Hepatocyte (in vitro differentiated cells): ENCODE data around the gene COL5A1.

Experiments
- CTCF ChIP-seq: fragments of 200-600 bp; sonication (generic); IDR thresholded peaks from 2 replicates; pipeline ENCODE4 v1.5.1; 2016; ENCODE audit warnings: antibody characterized with exemption, mild to moderate bottlenecking; ENCODE audit not compliant: poor library complexity
- EZH2 ChIP-seq: fragments of 200-600 bp; sonication (generic); IDR thresholded peaks from 2 replicates; pipeline ENCODE4 v1.6.1; 2016; ENCODE audit warnings: antibody characterized with exemption, mild to moderate bottlenecking, borderline replicate concordance
- EZH2phosphoT487 ChIP-seq: fragments of 200-600 bp; sonication (generic); IDR thresholded peaks from one replicate; pipeline ENCODE4 v1.6.1; 2018; ENCODE audit warnings: antibody characterized with exemption, mild to moderate bottlenecking, low read depth, moderate library complexity; ENCODE audit not compliant: unreplicated experiment, severe bottlenecking

GRCh38 chr9:134833294-134833880 lies 191.8 kb downstream of the COL5A1 start:
- TF ChIP-seq CTCF (no peak), EZH2 (no peak), EZH2phosphoT487 (no peak)
